NB4 (cell line): ENCODE results near the gene DUT.

Source experiments
- MYC ChIP-seq: IDR thresholded peaks from 2 replicates; pipeline ENCODE4 v1.6.1; 2011; ENCODE audit warnings: low read depth, low read length
- POLR2A ChIP-seq: IDR thresholded peaks from 2 replicates; pipeline ENCODE4 v1.6.1; 2011; ENCODE audit warnings: mild to moderate bottlenecking; ENCODE audit not compliant: insufficient read length; ENCODE audit errors: extremely low read depth
- TF ChIP-seq, protein P1 (sequence below): IDR thresholded peaks from one replicate; pipeline ENCODE4 v1.5.1; 2012; ENCODE audit warnings: low read depth, low read length

- TF ChIP-seq, protein P1, sequence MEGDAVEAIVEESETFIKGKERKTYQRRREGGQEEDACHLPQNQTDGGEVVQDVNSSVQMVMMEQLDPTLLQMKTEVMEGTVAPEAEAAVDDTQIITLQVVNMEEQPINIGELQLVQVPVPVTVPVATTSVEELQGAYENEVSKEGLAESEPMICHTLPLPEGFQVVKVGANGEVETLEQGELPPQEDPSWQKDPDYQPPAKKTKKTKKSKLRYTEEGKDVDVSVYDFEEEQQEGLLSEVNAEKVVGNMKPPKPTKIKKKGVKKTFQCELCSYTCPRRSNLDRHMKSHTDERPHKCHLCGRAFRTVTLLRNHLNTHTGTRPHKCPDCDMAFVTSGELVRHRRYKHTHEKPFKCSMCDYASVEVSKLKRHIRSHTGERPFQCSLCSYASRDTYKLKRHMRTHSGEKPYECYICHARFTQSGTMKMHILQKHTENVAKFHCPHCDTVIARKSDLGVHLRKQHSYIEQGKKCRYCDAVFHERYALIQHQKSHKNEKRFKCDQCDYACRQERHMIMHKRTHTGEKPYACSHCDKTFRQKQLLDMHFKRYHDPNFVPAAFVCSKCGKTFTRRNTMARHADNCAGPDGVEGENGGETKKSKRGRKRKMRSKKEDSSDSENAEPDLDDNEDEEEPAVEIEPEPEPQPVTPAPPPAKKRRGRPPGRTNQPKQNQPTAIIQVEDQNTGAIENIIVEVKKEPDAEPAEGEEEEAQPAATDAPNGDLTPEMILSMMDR, result no peak
- TF ChIP-seq MYC (no peak), POLR2A (no peak)
Observed at GRCh38 chr15:48309740-48310139, 21.5 kb upstream of the DUT start.
